Panc1 (cell line): ENCODE measurements around the gene BHLHE40.
A peak's percentile ranks its signal among the peaks of the same experiment; 100 is the strongest.

Experiments
- CTCF ChIP-seq: fragments of 450-650 bp; IDR thresholded peaks from 2 replicates; pipeline ENCODE4 v1.5.1; 2017; ENCODE audit warnings: mild to moderate bottlenecking
- POLR2AphosphoS5 ChIP-seq: IDR thresholded peaks from 2 replicates; pipeline ENCODE4 v1.6.1; 2012; ENCODE audit warnings: mild to moderate bottlenecking, low read depth, low read length, moderate library complexity
- SIN3A ChIP-seq: IDR thresholded peaks from 2 replicates; pipeline ENCODE4 v1.6.1; 2012; ENCODE audit warnings: low read depth, mild to moderate bottlenecking, low read length, moderate library complexity, borderline replicate concordance; ENCODE audit not compliant: insufficient read depth
- TCF7L2 ChIP-seq: IDR thresholded peaks from 2 replicates; pipeline ENCODE4 v1.6.1; 2011; ENCODE audit warnings: mild to moderate bottlenecking, low read depth, low read length, inconsistent platforms

- TF ChIP-seq CTCF: 0 out of 2 replicates have a peak, but pooled peaks have one; percentile 15
- TF ChIP-seq POLR2AphosphoS5: no peak
- TF ChIP-seq TCF7L2: no peak; the same call in none of the 2 replicates
- TF ChIP-seq SIN3A: 0 out of 2 replicates have a peak, but pooled peaks have one; percentile 65
These were observed 852 bp upstream of the BHLHE40 start for GRCh38 chr3:4978204-4978965.
